ENCODE measurements around the gene TFAP2D.

DNA sequence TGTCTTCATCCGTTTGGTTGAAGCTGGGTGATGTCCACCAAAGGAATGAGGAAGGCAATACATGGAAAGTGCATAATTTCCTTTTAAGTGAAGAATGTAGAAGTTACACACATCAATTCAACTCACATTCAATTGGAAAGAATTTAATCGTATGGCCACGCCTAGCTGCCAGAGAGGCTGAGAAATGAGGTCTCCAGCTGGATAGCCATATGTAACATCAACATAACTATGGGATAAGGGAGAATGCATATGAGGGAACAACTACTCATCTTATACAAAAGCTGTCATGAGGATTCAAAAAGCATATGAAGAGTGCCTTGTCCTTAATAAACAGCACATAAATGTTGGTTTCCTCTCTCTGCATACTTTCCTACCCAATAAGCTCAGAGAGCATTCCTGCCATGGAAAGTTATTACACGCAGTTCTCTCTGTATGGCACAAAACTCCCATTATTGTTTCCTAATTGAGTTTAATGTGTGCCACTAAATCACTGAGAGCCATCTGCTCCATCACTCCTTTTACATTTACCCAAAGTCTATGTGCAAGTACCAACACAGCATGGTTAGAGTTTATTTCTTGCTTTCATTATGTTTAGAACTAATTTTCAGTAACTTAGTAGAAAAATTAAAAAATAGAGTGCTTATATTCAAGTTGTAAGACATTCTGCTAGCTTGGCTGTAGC, 21.4 kb upstream of the TFAP2D start:
- TF ChIP-seq, protein P1, sequence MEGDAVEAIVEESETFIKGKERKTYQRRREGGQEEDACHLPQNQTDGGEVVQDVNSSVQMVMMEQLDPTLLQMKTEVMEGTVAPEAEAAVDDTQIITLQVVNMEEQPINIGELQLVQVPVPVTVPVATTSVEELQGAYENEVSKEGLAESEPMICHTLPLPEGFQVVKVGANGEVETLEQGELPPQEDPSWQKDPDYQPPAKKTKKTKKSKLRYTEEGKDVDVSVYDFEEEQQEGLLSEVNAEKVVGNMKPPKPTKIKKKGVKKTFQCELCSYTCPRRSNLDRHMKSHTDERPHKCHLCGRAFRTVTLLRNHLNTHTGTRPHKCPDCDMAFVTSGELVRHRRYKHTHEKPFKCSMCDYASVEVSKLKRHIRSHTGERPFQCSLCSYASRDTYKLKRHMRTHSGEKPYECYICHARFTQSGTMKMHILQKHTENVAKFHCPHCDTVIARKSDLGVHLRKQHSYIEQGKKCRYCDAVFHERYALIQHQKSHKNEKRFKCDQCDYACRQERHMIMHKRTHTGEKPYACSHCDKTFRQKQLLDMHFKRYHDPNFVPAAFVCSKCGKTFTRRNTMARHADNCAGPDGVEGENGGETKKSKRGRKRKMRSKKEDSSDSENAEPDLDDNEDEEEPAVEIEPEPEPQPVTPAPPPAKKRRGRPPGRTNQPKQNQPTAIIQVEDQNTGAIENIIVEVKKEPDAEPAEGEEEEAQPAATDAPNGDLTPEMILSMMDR (conservative IDR thresholded peaks at IDR 0.05; ENCODE audit: low read depth in 2 of 2), result no peak
- no peak for TF ChIP-seq POLR2AphosphoS5 (IDR thresholded peaks at IDR 0.05; ENCODE audit: low read depth)
- TF ChIP-seq CREB1 (CRISPR knock-in tag; IDR thresholded peaks at IDR 0.05; ENCODE audit: low read depth), result no peak
- TF ChIP-seq EZH2 (IDR thresholded peaks at IDR 0.05; ENCODE audit: low read depth, unreplicated experiment), result no peak
- no peak for TF ChIP-seq EZH2phosphoT487 (IDR thresholded peaks at IDR 0.05; ENCODE audit: unreplicated experiment)
- TF ChIP-seq NANOG (IDR thresholded peaks at IDR 0.05; ENCODE audit: borderline replicate concordance), result no peak
- TF ChIP-seq, protein P2, sequence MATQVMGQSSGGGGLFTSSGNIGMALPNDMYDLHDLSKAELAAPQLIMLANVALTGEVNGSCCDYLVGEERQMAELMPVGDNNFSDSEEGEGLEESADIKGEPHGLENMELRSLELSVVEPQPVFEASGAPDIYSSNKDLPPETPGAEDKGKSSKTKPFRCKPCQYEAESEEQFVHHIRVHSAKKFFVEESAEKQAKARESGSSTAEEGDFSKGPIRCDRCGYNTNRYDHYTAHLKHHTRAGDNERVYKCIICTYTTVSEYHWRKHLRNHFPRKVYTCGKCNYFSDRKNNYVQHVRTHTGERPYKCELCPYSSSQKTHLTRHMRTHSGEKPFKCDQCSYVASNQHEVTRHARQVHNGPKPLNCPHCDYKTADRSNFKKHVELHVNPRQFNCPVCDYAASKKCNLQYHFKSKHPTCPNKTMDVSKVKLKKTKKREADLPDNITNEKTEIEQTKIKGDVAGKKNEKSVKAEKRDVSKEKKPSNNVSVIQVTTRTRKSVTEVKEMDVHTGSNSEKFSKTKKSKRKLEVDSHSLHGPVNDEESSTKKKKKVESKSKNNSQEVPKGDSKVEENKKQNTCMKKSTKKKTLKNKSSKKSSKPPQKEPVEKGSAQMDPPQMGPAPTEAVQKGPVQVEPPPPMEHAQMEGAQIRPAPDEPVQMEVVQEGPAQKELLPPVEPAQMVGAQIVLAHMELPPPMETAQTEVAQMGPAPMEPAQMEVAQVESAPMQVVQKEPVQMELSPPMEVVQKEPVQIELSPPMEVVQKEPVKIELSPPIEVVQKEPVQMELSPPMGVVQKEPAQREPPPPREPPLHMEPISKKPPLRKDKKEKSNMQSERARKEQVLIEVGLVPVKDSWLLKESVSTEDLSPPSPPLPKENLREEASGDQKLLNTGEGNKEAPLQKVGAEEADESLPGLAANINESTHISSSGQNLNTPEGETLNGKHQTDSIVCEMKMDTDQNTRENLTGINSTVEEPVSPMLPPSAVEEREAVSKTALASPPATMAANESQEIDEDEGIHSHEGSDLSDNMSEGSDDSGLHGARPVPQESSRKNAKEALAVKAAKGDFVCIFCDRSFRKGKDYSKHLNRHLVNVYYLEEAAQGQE (IDR thresholded peaks at IDR 0.05; ENCODE audit: unreplicated experiment), result no peak
- TF ChIP-seq JUNB (IDR thresholded peaks at IDR 0.05; ENCODE audit: unreplicated experiment), result no peak
- no peak for TF ChIP-seq ZNF331 (CRISPR knock-in tag; IDR thresholded peaks at IDR 0.05; ENCODE audit: low read depth)
- TF ChIP-seq ZNF114 (CRISPR knock-in tag; IDR thresholded peaks at IDR 0.05), result no peak

Measured in GM23338 (cell line).